Right cardiac atrium (tissue), 5 donors: ENCODE data around the gene R3HDM2. TPM values are rescaled to one million over a fixed set of nuclear protein-coding genes. Genes with fewer than 3 reads are reported as not detected.

Source experiments
- ATAC-seq, 2 donors: fragments of 200-7000 bp; cut with Tn5 transposase; one replicate each; pipeline versions ENCODE4 v1.8.0 to v1.9.1; 2020; ENCODE audit warnings: moderate library complexity in 2 of 2, mild to moderate bottlenecking in 1 of 2
- DNase-seq, 3 donors: peaks; one replicate each; pipeline ENCODE4 v3.0.0-alpha.2; 2020
- H3K27ac ChIP-seq: one replicate; pipeline ENCODE4 v1.5.1; 2013; ENCODE audit warnings: mild to moderate bottlenecking, low read length, control low read depth, moderate library complexity
- H3K27me3 ChIP-seq: one replicate; pipeline ENCODE4 v1.6.1; 2013; ENCODE audit not compliant: control insufficient read depth, insufficient read depth
- H3K4me1 ChIP-seq: one replicate; pipeline ENCODE4 v1.6.1; 2013; ENCODE audit warnings: low read length; ENCODE audit not compliant: control insufficient read depth, insufficient read depth
- H3K4me3 ChIP-seq: one replicate; pipeline ENCODE4 v1.5.1; 2013; ENCODE audit warnings: low read length, control low read depth
- H3K9me3 ChIP-seq: one replicate; pipeline ENCODE4 v1.6.1; 2013; ENCODE audit warnings: low read length; ENCODE audit not compliant: control insufficient read depth
- WGBS: extraction: QIAGEN DNeasy Blood & Tissue Kit; methylation state at CpG from one replicate; pipeline ENCODE4 v1.1.7; 2013; 5-methylcytosine and 5-hydroxymethylcytosine counted together
- intact Hi-C, 4 donors: fragments of 100-400 bp; cut with DNase I; formaldehyde crosslinking; loops; one replicate each; pipeline versions ENCODE4 v1.11.0 to v1.14.0; 2022 to 2023
- polyA plus RNA-seq: library from polyadenylated mRNA; stranded (reverse); fragments of 200-250 nt; gene quantifications from one replicate; pipeline ENCODE4 v1.2.3, GENCODE V29; 2013
- total RNA-seq, 4 donors: library from RNA; stranded (reverse); fragmentation: NEBNext Ultra II Directional; extraction: Animal tissue kit (Norgen Biotek cat#: 25700); gene quantifications; one replicate each; pipeline ENCODE4 v1.2.1, GENCODE V29; 2021
- donor health status: healthy with polysubstance abuse.
- donor health status: DM: no; HTN: yes; CAD: no.
- donor health status: DM: no; HTN: no; CAD: no.
- donor health status: DM: no; HTN: yes; CAD: no; lungs with severe emphysema.
- donor health status: DM: yes; HTN: yes; CAD: no.

R3HDM2 gene
- total and polyA plus RNA-seq, 5 donors, result 23.1 to 85.2 (median 73.8) TPM

- no peak for ATAC-seq
- no peak overlapping the region for H3K27ac ChIP-seq
- no peak overlapping the region for H3K4me3 ChIP-seq
- WGBS, result 54% methylated on average over 22 of the region's 22 CpGs
- no peaks in the 10 kb centered on the region for H3K9me3 ChIP-seq
- no peaks in the 10 kb centered on the region for H3K27me3 ChIP-seq
- H3K4me1 ChIP-seq, result no peaks in the 10 kb centered on the region
- intact Hi-C loops, result no loop called here
- DNase-seq, result peak in 1 of 3 donors; percentile 26
Observed at GRCh38 chr12:57223191-57224165, 207.4 kb downstream of the R3HDM2 start.

- intact Hi-C loops, result no loop called here
- DNase-seq (no peak), ATAC-seq (no peak)
- Histone ChIP-seq H3K9me3 (no peaks in the 10 kb centered on the region), H3K27me3 (no peaks in the 10 kb centered on the region), H3K27ac (no peak overlapping the region), H3K4me1 (no peaks in the 10 kb centered on the region), H3K4me3 (no peak overlapping the region)
- WGBS, result 45% methylated on average over 13 of the region's 13 CpGs
Observed at GRCh38 chr12:57222286-57223190, 208.3 kb downstream of the R3HDM2 start.

GRCh38 chr12:57221169-57221917 is 209.5 kb downstream of the R3HDM2 start:
- Histone ChIP-seq H3K27me3 (no peaks in the 10 kb centered on the region), H3K9me3 (no peaks in the 10 kb centered on the region), H3K4me3 (no peak overlapping the region), H3K27ac (no peak overlapping the region), H3K4me1 (no peaks in the 10 kb centered on the region)
- DNase-seq (no peak), ATAC-seq (no peak)
- WGBS, result 19% methylated on average over 24 of the region's 24 CpGs
- intact Hi-C loops, result no loop called here

- DNase-seq, result no peak
- intact Hi-C loops, result no loop called here
- Histone ChIP-seq H3K4me3 (no peak overlapping the region), H3K9me3 (no peaks in the 10 kb centered on the region), H3K27me3 (no peaks in the 10 kb centered on the region), H3K27ac (no peak overlapping the region), H3K4me1 (no peaks in the 10 kb centered on the region)
- WGBS, result 67% methylated on average over 1 of the region's 1 CpG
- no peak for ATAC-seq
Observed at GRCh38 chr12:57220770-57221168, 210.1 kb downstream of the R3HDM2 start.

- intact Hi-C loops, result no loop called here
- no peaks in the 10 kb centered on the region for H3K27me3 ChIP-seq
- H3K9me3 ChIP-seq, result no peaks in the 10 kb centered on the region
- WGBS, result 11% methylated on average over 38 of the region's 38 CpGs
- ATAC-seq (no peak), DNase-seq (no peak)
- H3K27ac ChIP-seq, result no peak overlapping the region
- H3K4me3 ChIP-seq, result no peak overlapping the region
- H3K4me1 ChIP-seq, result no peaks in the 10 kb centered on the region
Observed at GRCh38 chr12:57219993-57220754, 210.7 kb downstream of the R3HDM2 start.

GRCh38 chr12:57219205-57219992 is 211.4 kb downstream of the R3HDM2 start:
- Histone ChIP-seq H3K4me1 (no peaks in the 10 kb centered on the region), H3K27ac (no peak overlapping the region), H3K4me3 (no peak overlapping the region), H3K27me3 (no peaks in the 10 kb centered on the region), H3K9me3 (no peaks in the 10 kb centered on the region)
- intact Hi-C loops, result no loop called here
- 62% methylated on average over 14 of the region's 14 CpGs for WGBS
- DNase-seq, result no peak
- no peak for ATAC-seq

- DNase-seq, result no peak
- Histone ChIP-seq H3K4me3 (no peak overlapping the region), H3K27ac (no peak overlapping the region), H3K9me3 (no peaks in the 10 kb centered on the region), H3K27me3 (no peaks in the 10 kb centered on the region), H3K4me1 (no peaks in the 10 kb centered on the region)
- ATAC-seq, result no peak
- WGBS, result 82% methylated on average over 5 of the region's 5 CpGs
- intact Hi-C loops, result no loop called here
Observed at GRCh38 chr12:57218030-57218853, 212.6 kb downstream of the R3HDM2 start.

- Histone ChIP-seq H3K4me3 (peak overlapping the region; percentile 46), H3K4me1 (no peaks in the 10 kb centered on the region), H3K27ac (no peak overlapping the region), H3K27me3 (no peaks in the 10 kb centered on the region), H3K9me3 (no peaks in the 10 kb centered on the region)
- DNase-seq (peak in 1 of 3 donors; percentile 70), ATAC-seq (no peak)
- WGBS, result 3% methylated on average over 63 of the region's 63 CpGs
- intact Hi-C loops, result no loop called here
Observed at GRCh38 chr12:57216921-57217879, 213.6 kb downstream of the R3HDM2 start.
